Measurements from ENCODE around the gene HIP1R. TPM values are rescaled to one million over a fixed set of nuclear protein-coding genes. Genes with fewer than 3 reads are reported as not detected.
A peak's percentile ranks its signal among the peaks of the same experiment; 100 is the strongest.

Gene HIP1R
- total and polyA plus RNA-seq, 10 of the 15 experiments (the other 5 are each of a cell fraction or from before 2014, with no cell fraction given), result 0.18 to 27.7 (median 11.7) TPM

GRCh38 chr12:122891661-122892525 lies 56.6 kb downstream of the HIP1R start:
- FAIRE-seq, result no peak
- in situ Hi-C loops (cut with MboI), result no loop called here
- no peak overlapping the region for H3K27ac ChIP-seq (ENCODE audit: control insufficient read depth, insufficient read depth)
- no peaks in the 10 kb centered on the region for H3K27me3 ChIP-seq (replicated peaks in 1 of 2; ENCODE audit: control insufficient read depth in 2 of 2, insufficient read depth in 2 of 2, low read length in 1 of 2)
- DNase-seq (ENCODE audit: low read depth, low spot score), result no peak
- H3K79me2 ChIP-seq (ENCODE audit: control insufficient read depth, insufficient read depth, low read length), result peaks cover 70% of the 10 kb centered on the region
- ChIA-PET POLR2A (interaction anchor here (0.5 to 4.5 kb wide), 9 partner anchors 8 to 541 kb away, joined by 3 to 25 read pairs (median 5); partner anchors contain the start of genes KNTC1 and RSRC2), RAD21 (ENCODE audit: unreplicated experiment) (interaction anchor here (1.1 to 2.0 kb wide), 6 partner anchors 9 to 54 kb away, joined by 3 to 15 read pairs (median 6); no protein-coding TSS in a partner anchor), SMC1A (ENCODE audit: uncharacterized antibody, unreplicated experiment) (interaction anchor here (0.8 to 7.6 kb wide), 16 partner anchors 9 to 341 kb away, joined by 3 to 64 read pairs (median 4); partner anchors contain the start of genes MPHOSPH9 and MTRFR), CTCF (interaction anchor here (0.6 to 12.3 kb wide), 9 partner anchors 9 to 98 kb away, joined by 3 to 107 read pairs (median 3); no protein-coding TSS in a partner anchor)
- H3K4me1 ChIP-seq (ENCODE audit: control insufficient read depth, insufficient read depth, low read length), result peaks cover 36% of the 10 kb centered on the region
- no peaks in the 10 kb centered on the region; the same call in 2 of the 3 replicates for H3K9me3 ChIP-seq (replicated peaks; ENCODE audit: control insufficient read depth, insufficient read depth, low read length)
- H3K4me2 ChIP-seq (ENCODE audit: control insufficient read depth, insufficient read depth), result peak overlapping the region; percentile 20; the same call in 1 of the 2 replicates
- 76% methylated on average over 10 of the region's 10 CpGs for WGBS (ENCODE audit: insufficient coverage, insufficient replicate concordance, low lambda C conversion rate, missing lambda C conversion rate)
- ATAC-seq, result 0 out of 3 replicates have a peak, but pooled peaks have one; percentile 1
- no peak overlapping the region for H3K9ac ChIP-seq (ENCODE audit: control insufficient read depth, insufficient read depth, low read length)
- no peak overlapping the region for H2AFZ ChIP-seq (ENCODE audit: control insufficient read depth, low read depth, low read length)
- intact Hi-C loops (cut with micrococcal nuclease; ENCODE audit: unreplicated experiment), result loop anchor here (2.0 kb wide), 1 partner anchor 61 kb away; no protein-coding TSS in a partner anchor
- H3K4me3 ChIP-seq, result peak overlapping the region; percentile 26; the same call in 1 of the 2 replicates
- BruUV-seq (replicated peaks), result TSS peak; percentile 13
- no peaks in the 10 kb centered on the region; the same call in 1 of the 2 replicates for H4K20me1 ChIP-seq (ENCODE audit: control insufficient read depth, insufficient read depth)
- no peaks in the 10 kb centered on the region for H3K36me3 ChIP-seq (ENCODE audit: control insufficient read depth in 2 of 2, insufficient read depth in 2 of 2, low read length in 1 of 2)
- TF ChIP-seq BMI1 (IDR thresholded peaks at IDR 0.05; ENCODE audit: borderline replicate concordance) (no peak), SREBF1 (IDR thresholded peaks at IDR 0.05; ENCODE audit: low read length) (no peak), BCL3 (IDR thresholded peaks at IDR 0.05; ENCODE audit: borderline replicate concordance, insufficient read depth, low read depth, low read length, poor library complexity, severe bottlenecking) (no peak), SIN3A (IDR thresholded peaks at IDR 0.05; ENCODE audit: low read depth, low read length) (no peak), ZNF384 (IDR thresholded peaks at IDR 0.05; ENCODE audit: borderline replicate concordance, low read depth, low read length) (0 out of 2 replicates have a peak, but pooled peaks have one; percentile 11), IKZF2 (IDR thresholded peaks at IDR 0.05) (peak in 1 of 2 experiments; percentile 35; a peak in 2 of 4 replicates), MTA2 (IDR thresholded peaks at IDR 0.05; ENCODE audit: low read depth) (peak; percentile 65; the same call in 1 of the 2 replicates), DPF2 (IDR thresholded peaks at IDR 0.05) (no peak), NKRF (conservative IDR thresholded peaks at IDR 0.05) (no peak), USF2 (IDR thresholded peaks at IDR 0.05; ENCODE audit: borderline replicate concordance, low read depth, low read length) (no peak), CBX3 (IDR thresholded peaks at IDR 0.05; ENCODE audit: borderline replicate concordance, low read depth) (no peak), ATF7 (IDR thresholded peaks at IDR 0.05; ENCODE audit: low read depth) (peak; percentile 49), MEF2A (IDR thresholded peaks at IDR 0.05; ENCODE audit: insufficient read depth, low read depth, low read length) (no peak), IKZF1 (conservative IDR thresholded peaks at IDR 0.05) (0 out of 2 replicates have a peak, but pooled peaks have one; percentile 49), RELB (IDR thresholded peaks at IDR 0.05; ENCODE audit: low read depth) (peak; percentile 46; the same call in 1 of the 2 replicates), NBN (IDR thresholded peaks at IDR 0.05) (peak; percentile 20; the same call in 1 of the 2 replicates)

All from GM12878 (cell line).